Mucosa of gallbladder (tissue), 1 donor: ENCODE data around the gene ACOT9. TPM values are rescaled to one million over a fixed set of nuclear protein-coding genes. Genes with fewer than 3 reads are reported as not detected.

Source experiments
- total RNA-seq: library from RNA; stranded (reverse); gene quantifications from one replicate; pipeline ENCODE4 v1.2.1, GENCODE V29; 2021
- donor health status: DM: no; HTN: no; CAD: no.

Gene ACOT9
- total RNA-seq, 1 donor from 2014 or later, result 30.6 TPM

Other genes with a start within 250 kb of the ACOT9 start
- 77.5 TPM for gene PRDX4, start 75.8 kb downstream of the ACOT9 start, total RNA-seq
- 303 TPM for gene SAT1, start 39.9 kb upstream of the ACOT9 start, total RNA-seq
- gene APOO, start 164.7 kb upstream of the ACOT9 start, total RNA-seq, result 26.2 TPM
- gene CXorf58, start 164.7 kb upstream of the ACOT9 start, total RNA-seq, result not detected